Measurements from ENCODE around the gene CES3.

CES3 gene

GRCh38 chr16:67009158-67009557 lies 48.1 kb downstream of the CES3 start:
- no peak for FAIRE-seq
- no peak for TF ChIP-seq CTCF (IDR thresholded peaks at IDR 0.05; ENCODE audit: insufficient read depth, missing control alignments)
- no peak for DNase-seq (ENCODE audit: insufficient read length, low spot score)

- DNase-seq (ENCODE audit: insufficient read length, low spot score) (no peak), FAIRE-seq (no peak)
- TF ChIP-seq CTCF (IDR thresholded peaks at IDR 0.05; ENCODE audit: insufficient read depth, missing control alignments) = no peak
These were observed 50.2 kb downstream of the CES3 start for GRCh38 chr16:67011274-67011673.

GRCh38 chr16:67013233-67013822 lies 52.3 kb downstream of the CES3 start:
- no peak for DNase-seq (ENCODE audit: insufficient read length, low spot score)

GRCh38 chr16:67013823-67014633 lies 53.0 kb downstream of the CES3 start:
- no peak for TF ChIP-seq CTCF (IDR thresholded peaks at IDR 0.05; ENCODE audit: insufficient read depth, missing control alignments)
- FAIRE-seq = no peak
- no peak for DNase-seq (ENCODE audit: insufficient read length, low spot score)

More at GRCh38 chr16:67013233-67013822, 52.3 kb downstream of the CES3 start:
- no peak for TF ChIP-seq CTCF (IDR thresholded peaks at IDR 0.05; ENCODE audit: insufficient read depth, missing control alignments)
- no peak for FAIRE-seq

- FAIRE-seq (no peak), DNase-seq (ENCODE audit: insufficient read length, low spot score) (no peak)
- no peak for TF ChIP-seq CTCF (IDR thresholded peaks at IDR 0.05; ENCODE audit: insufficient read depth, missing control alignments)
These were observed 53.7 kb downstream of the CES3 start for GRCh38 chr16:67014634-67015312.

GRCh38 chr16:67015313-67015731 lies 54.3 kb downstream of the CES3 start:
- TF ChIP-seq CTCF (IDR thresholded peaks at IDR 0.05; ENCODE audit: insufficient read depth, missing control alignments) = peak; percentile 43
- DNase-seq (ENCODE audit: insufficient read length, low spot score) = no peak
- no peak for FAIRE-seq
